ELF-1 (cell line): Measurements from ENCODE around the gene YTHDF1.

Experiments used
- DNase-seq: peaks from one replicate; pipeline ENCODE4 v3.0.0-alpha.2; 2016; ENCODE audit warnings: low read depth, low spot score

YTHDF1 gene

GRCh38 chr20:63248835-63249591 is 33.1 kb upstream of the YTHDF1 start:
- DNase-seq, result no peak

GRCh38 chr20:63247671-63248228 is 31.8 kb upstream of the YTHDF1 start:
- DNase-seq, result no peak

- DNase-seq, result peak; percentile 67
These were observed 30.8 kb upstream of the YTHDF1 start for GRCh38 chr20:63246490-63247288.

- no peak for DNase-seq
These were observed 28.5 kb upstream of the YTHDF1 start for GRCh38 chr20:63244468-63244867.

- no peak for DNase-seq
These were observed 27.8 kb upstream of the YTHDF1 start for GRCh38 chr20:63243604-63244247.

GRCh38 chr20:63242736-63243135 is 26.8 kb upstream of the YTHDF1 start:
- no peak for DNase-seq

- DNase-seq, result no peak
These were observed 25.3 kb upstream of the YTHDF1 start for GRCh38 chr20:63241272-63241671.

GRCh38 chr20:63240004-63240403 is 24.1 kb upstream of the YTHDF1 start:
- DNase-seq, result no peak

GRCh38 chr20:63239431-63239830 is 23.5 kb upstream of the YTHDF1 start:
- no peak for DNase-seq

- no peak for DNase-seq
These were observed 22.7 kb upstream of the YTHDF1 start for GRCh38 chr20:63238514-63239125.

GRCh38 chr20:63238031-63238430 is 22.1 kb upstream of the YTHDF1 start:
- no peak for DNase-seq

GRCh38 chr20:63236116-63236837 is 20.3 kb upstream of the YTHDF1 start:
- DNase-seq, result no peak

GRCh38 chr20:63235399-63235983 is 19.6 kb upstream of the YTHDF1 start, which contains the start of gene BIRC7:
BIRC7 (plus strand) TSS chr20:63235905; CDS start chr20:63236097, 192 bp downstream.
- peak; percentile 32 for DNase-seq

- peak; percentile 82 for DNase-seq
These were observed 18.9 kb upstream of the YTHDF1 start for GRCh38 chr20:63234693-63235398.

GRCh38 chr20:63233924-63234323 is 18.0 kb upstream of the YTHDF1 start:
- DNase-seq, result no peak

- no peak for DNase-seq
These were observed 17.1 kb upstream of the YTHDF1 start for GRCh38 chr20:63233061-63233344.

- DNase-seq, result peak; percentile 88
These were observed 16.5 kb upstream of the YTHDF1 start for GRCh38 chr20:63232235-63233060.

- DNase-seq, result peak; percentile 85
These were observed 14.9 kb upstream of the YTHDF1 start for GRCh38 chr20:63230800-63231268.

- DNase-seq, result peak; percentile 47
These were observed 12.9 kb upstream of the YTHDF1 start for GRCh38 chr20:63228806-63229205.
